ENCODE measurements around the gene SFT2D3. TPM values are rescaled to one million over a fixed set of nuclear protein-coding genes. Genes with fewer than 3 reads are reported as not detected.
A peak's percentile ranks its signal among the peaks of the same experiment; 100 is the strongest.

SFT2D3 gene
- total and polyA plus RNA-seq, 2 of the 13 experiments (the other 11 are each of a cell fraction or from before 2014, with no cell fraction given), result 8.3 to 9.4 TPM

- TF ChIP-seq, protein P1, sequence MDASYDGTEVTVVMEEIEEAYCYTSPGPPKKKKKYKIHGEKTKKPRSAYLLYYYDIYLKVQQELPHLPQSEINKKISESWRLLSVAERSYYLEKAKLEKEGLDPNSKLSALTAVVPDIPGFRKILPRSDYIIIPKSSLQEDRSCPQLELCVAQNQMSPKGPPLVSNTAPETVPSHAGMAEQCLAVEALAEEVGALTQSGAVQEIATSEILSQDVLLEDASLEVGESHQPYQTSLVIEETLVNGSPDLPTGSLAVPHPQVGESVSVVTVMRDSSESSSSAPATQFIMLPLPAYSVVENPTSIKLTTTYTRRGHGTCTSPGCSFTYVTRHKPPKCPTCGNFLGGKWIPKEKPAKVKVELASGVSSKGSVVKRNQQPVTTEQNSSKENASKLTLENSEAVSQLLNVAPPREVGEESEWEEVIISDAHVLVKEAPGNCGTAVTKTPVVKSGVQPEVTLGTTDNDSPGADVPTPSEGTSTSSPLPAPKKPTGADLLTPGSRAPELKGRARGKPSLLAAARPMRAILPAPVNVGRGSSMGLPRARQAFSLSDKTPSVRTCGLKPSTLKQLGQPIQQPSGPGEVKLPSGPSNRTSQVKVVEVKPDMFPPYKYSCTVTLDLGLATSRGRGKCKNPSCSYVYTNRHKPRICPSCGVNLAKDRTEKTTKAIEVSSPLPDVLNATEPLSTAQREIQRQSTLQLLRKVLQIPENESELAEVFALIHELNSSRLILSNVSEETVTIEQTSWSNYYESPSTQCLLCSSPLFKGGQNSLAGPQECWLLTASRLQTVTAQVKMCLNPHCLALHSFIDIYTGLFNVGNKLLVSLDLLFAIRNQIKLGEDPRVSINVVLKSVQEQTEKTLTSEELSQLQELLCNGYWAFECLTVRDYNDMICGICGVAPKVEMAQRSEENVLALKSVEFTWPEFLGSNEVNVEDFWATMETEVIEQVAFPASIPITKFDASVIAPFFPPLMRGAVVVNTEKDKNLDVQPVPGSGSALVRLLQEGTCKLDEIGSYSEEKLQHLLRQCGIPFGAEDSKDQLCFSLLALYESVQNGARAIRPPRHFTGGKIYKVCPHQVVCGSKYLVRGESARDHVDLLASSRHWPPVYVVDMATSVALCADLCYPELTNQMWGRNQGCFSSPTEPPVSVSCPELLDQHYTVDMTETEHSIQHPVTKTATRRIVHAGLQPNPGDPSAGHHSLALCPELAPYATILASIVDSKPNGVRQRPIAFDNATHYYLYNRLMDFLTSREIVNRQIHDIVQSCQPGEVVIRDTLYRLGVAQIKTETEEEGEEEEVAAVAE (CRISPR knock-in tag; IDR thresholded peaks at IDR 0.05; ENCODE audit: borderline replicate concordance), result no peak
- TF ChIP-seq ETS1 (CRISPR knock-in tag; IDR thresholded peaks at IDR 0.05) (peak; percentile 86; the same call in 1 of the 2 replicates), ZNF263 (CRISPR knock-in tag; IDR thresholded peaks at IDR 0.05) (peak; percentile 77), RBFOX2 (IDR thresholded peaks at IDR 0.05; ENCODE audit: low read depth, low read length) (peak; percentile 93), TCF7 (IDR thresholded peaks at IDR 0.05; ENCODE audit: low read depth) (no peak), BCL6 (CRISPR knock-in tag; IDR thresholded peaks at IDR 0.05) (peak; percentile 52; the same call in 1 of the 2 replicates), ZNF441 (CRISPR knock-in tag; IDR thresholded peaks at IDR 0.05; ENCODE audit: borderline replicate concordance) (peak; percentile 73), JARID2 (CRISPR knock-in tag; IDR thresholded peaks at IDR 0.05; ENCODE audit: insufficient replicate concordance) (no peak), GMEB1 (CRISPR knock-in tag; IDR thresholded peaks at IDR 0.05; ENCODE audit: borderline replicate concordance) (peak; percentile 74), CBX1 (IDR thresholded peaks at IDR 0.05; ENCODE audit: low read depth) (peak; percentile 48), THAP8 (CRISPR knock-in tag; IDR thresholded peaks at IDR 0.05; ENCODE audit: borderline replicate concordance) (0 out of 2 replicates have a peak, but pooled peaks have one; percentile 65), RARA (CRISPR knock-in tag; IDR thresholded peaks at IDR 0.05) (peak; percentile 27; the same call in 1 of the 2 replicates), REL (CRISPR knock-in tag; conservative IDR thresholded peaks at IDR 0.05) (no peak; the same call in 1 of the 2 replicates), RXRA (CRISPR knock-in tag; IDR thresholded peaks at IDR 0.05) (peak; percentile 47; the same call in 1 of the 2 replicates), POLR2G (IDR thresholded peaks at IDR 0.05; ENCODE audit: low read depth, low read length) (peak; percentile 54), ESRRA (CRISPR knock-in tag; IDR thresholded peaks at IDR 0.05; ENCODE audit: low read depth) (no peak), CCDC6 (CRISPR knock-in tag; IDR thresholded peaks at IDR 0.05) (peak; percentile 97), ZNF121 (CRISPR knock-in tag; IDR thresholded peaks at IDR 0.05) (0 out of 2 replicates have a peak, but pooled peaks have one; percentile 7), AHR (CRISPR knock-in tag; IDR thresholded peaks at IDR 0.05) (0 out of 2 replicates have a peak, but pooled peaks have one; percentile 62), MED8 (CRISPR knock-in tag; IDR thresholded peaks at IDR 0.05; ENCODE audit: insufficient replicate concordance) (no peak), EED (CRISPR knock-in tag; IDR thresholded peaks at IDR 0.05) (peak; percentile 96), ZNF34 (CRISPR knock-in tag; IDR thresholded peaks at IDR 0.05; ENCODE audit: borderline replicate concordance) (peak; percentile 63)
Observed at GRCh38 chr2:127701651-127702394, 526 bp downstream of the SFT2D3 start (continued).

Data from HepG2 (cell line).